ENCODE results near the gene STAG3. TPM values are rescaled to one million over a fixed set of nuclear protein-coding genes. Genes with fewer than 3 reads are reported as not detected.
"Not testable (repeated sequence)": the region's sequence is repeated elsewhere in the genome, so short reads cannot be mapped to it uniquely, and the experiment has no call there.

Gene STAG3
- polyA plus RNA-seq, 1 experiment, result 0.22 TPM

GRCh38 chr7:100221231-100221718 lies 43.6 kb downstream of the STAG3 start:
- CTCF ChIA-PET, result interaction anchor here (0.8 to 1.0 kb wide), 2 partner anchors 88 kb away, joined by 3 to 4 read pairs; no protein-coding TSS in a partner anchor

GRCh38 chr7:100221767-100222444 lies 44.2 kb downstream of the STAG3 start:
- Histone ChIP-seq H3K4me3 (ENCODE audit: low read depth, low read length) (no peak overlapping the region), H3K9me3 (ENCODE audit: control insufficient read depth, insufficient read depth, low read length) (no peaks in the 10 kb centered on the region), H3K27me3 (ENCODE audit: control insufficient read depth, insufficient read depth, low read length) (no peaks in the 10 kb centered on the region), H3K27ac (ENCODE audit: low read depth, low read length) (no peak overlapping the region)
- no peak for DNase-seq (ENCODE audit: low read depth, low spot score)
- no peak for TF ChIP-seq CTCF (IDR thresholded peaks at IDR 0.05; ENCODE audit: low read depth, low read length)
- CTCF ChIA-PET, result interaction anchor here (1.0 kb wide), 1 partner anchor 89 kb away, joined by 4 read pairs; no protein-coding TSS in a partner anchor
- POLR2A ChIA-PET, result no interaction called here

More at GRCh38 chr7:100221231-100221718, 43.6 kb downstream of the STAG3 start:
- TF ChIP-seq CTCF (IDR thresholded peaks at IDR 0.05; ENCODE audit: low read depth, low read length), result no peak
- POLR2A ChIA-PET, result no interaction called here
- Histone ChIP-seq H3K27ac (ENCODE audit: low read depth, low read length) (no peak overlapping the region), H3K27me3 (ENCODE audit: control insufficient read depth, insufficient read depth, low read length) (no peaks in the 10 kb centered on the region), H3K4me3 (ENCODE audit: low read depth, low read length) (no peak overlapping the region), H3K9me3 (ENCODE audit: control insufficient read depth, insufficient read depth, low read length) (no peaks in the 10 kb centered on the region)
- no peak for DNase-seq (ENCODE audit: low read depth, low spot score)

- no peak for DNase-seq (ENCODE audit: low read depth, low spot score)
- Histone ChIP-seq H3K27ac (ENCODE audit: low read depth, low read length) (no peak overlapping the region), H3K4me3 (ENCODE audit: low read depth, low read length) (no peak overlapping the region), H3K27me3 (ENCODE audit: control insufficient read depth, insufficient read depth, low read length) (no peaks in the 10 kb centered on the region), H3K9me3 (ENCODE audit: control insufficient read depth, insufficient read depth, low read length) (no peaks in the 10 kb centered on the region)
- ChIA-PET POLR2A (no interaction called here), CTCF (interaction anchor here (1.0 kb wide), 1 partner anchor 90 kb away, joined by 4 read pairs; no protein-coding TSS in a partner anchor)
- TF ChIP-seq CTCF (IDR thresholded peaks at IDR 0.05; ENCODE audit: low read depth, low read length), result no peak
These were observed 44.9 kb downstream of the STAG3 start for GRCh38 chr7:100222445-100223132.

- H3K4me3 ChIP-seq (ENCODE audit: low read depth, low read length); H3K27me3 ChIP-seq (ENCODE audit: control insufficient read depth, insufficient read depth, low read length); DNase-seq (ENCODE audit: low read depth, low spot score); H3K27ac ChIP-seq (ENCODE audit: low read depth, low read length); CTCF ChIA-PET; H3K9me3 ChIP-seq (ENCODE audit: control insufficient read depth, insufficient read depth, low read length); POLR2A ChIA-PET: not testable (repeated sequence)
These were observed 45.7 kb downstream of the STAG3 start for GRCh38 chr7:100223376-100223927.

- CTCF ChIA-PET, result not testable (repeated sequence)
These were observed 47.2 kb downstream of the STAG3 start for GRCh38 chr7:100224891-100225290.

GRCh38 chr7:100234660-100235317 lies 57.1 kb downstream of the STAG3 start:
- CTCF ChIA-PET; POLR2A ChIA-PET; H3K27ac ChIP-seq (ENCODE audit: low read depth, low read length); H3K4me3 ChIP-seq (ENCODE audit: low read depth, low read length); H3K9me3 ChIP-seq (ENCODE audit: control insufficient read depth, insufficient read depth, low read length); DNase-seq (ENCODE audit: low read depth, low spot score); H3K27me3 ChIP-seq (ENCODE audit: control insufficient read depth, insufficient read depth, low read length): not testable (repeated sequence)

More at GRCh38 chr7:100224891-100225290, 47.2 kb downstream of the STAG3 start:
- DNase-seq (ENCODE audit: low read depth, low spot score); H3K27me3 ChIP-seq (ENCODE audit: control insufficient read depth, insufficient read depth, low read length); H3K27ac ChIP-seq (ENCODE audit: low read depth, low read length); H3K9me3 ChIP-seq (ENCODE audit: control insufficient read depth, insufficient read depth, low read length); POLR2A ChIA-PET; H3K4me3 ChIP-seq (ENCODE audit: low read depth, low read length): not testable (repeated sequence)

- CTCF ChIA-PET; DNase-seq (ENCODE audit: low read depth, low spot score); H3K27ac ChIP-seq (ENCODE audit: low read depth, low read length); POLR2A ChIA-PET; H3K27me3 ChIP-seq (ENCODE audit: control insufficient read depth, insufficient read depth, low read length); H3K4me3 ChIP-seq (ENCODE audit: low read depth, low read length); H3K9me3 ChIP-seq (ENCODE audit: control insufficient read depth, insufficient read depth, low read length): not testable (repeated sequence)
These were observed 62.3 kb downstream of the STAG3 start for GRCh38 chr7:100239975-100240374.

GRCh38 chr7:100243385-100243784 lies 65.7 kb downstream of the STAG3 start:
- H3K4me3 ChIP-seq (ENCODE audit: low read depth, low read length); H3K27me3 ChIP-seq (ENCODE audit: control insufficient read depth, insufficient read depth, low read length); DNase-seq (ENCODE audit: low read depth, low spot score); H3K9me3 ChIP-seq (ENCODE audit: control insufficient read depth, insufficient read depth, low read length); CTCF ChIA-PET; H3K27ac ChIP-seq (ENCODE audit: low read depth, low read length); POLR2A ChIA-PET: not testable (repeated sequence)

All from AG04450 (cell line).